Prostate gland (tissue), 2 donors: ENCODE data around the gene TAGLN. TPM values are rescaled to one million over a fixed set of nuclear protein-coding genes. Genes with fewer than 3 reads are reported as not detected.

Experiments
- DNase-seq: peaks from one replicate; pipeline ENCODE4 v3.0.0-alpha.2; 2019; ENCODE audit warnings: low spot score
- H3K27ac ChIP-seq, 2 donors: fragments of 200-600 bp; sonication (generic); 2 replicates each; pipeline ENCODE4 v1.5.1; 2017 to 2019
- H3K27me3 ChIP-seq: fragments of 200-600 bp; sonication (generic); replicated peaks from 2 replicates; pipeline ENCODE4 v1.5.1; 2019; ENCODE audit not compliant: insufficient read depth
- H3K36me3 ChIP-seq, 2 donors: fragments of 200-600 bp; sonication (generic); 1 replicate in 1 of 2; 2 replicates in 1 of 2; pipeline versions ENCODE4 v1.5.1 to v1.8.1; 2017 to 2019
- H3K4me1 ChIP-seq: fragments of 200-600 bp; sonication (generic); replicated peaks from 2 replicates; pipeline ENCODE4 v1.5.1; 2019
- H3K4me3 ChIP-seq, 2 donors: fragments of 200-600 bp; sonication (generic); 2 replicates each; pipeline ENCODE4 v1.5.1; 2017 to 2019
- H3K9me3 ChIP-seq: fragments of 200-600 bp; sonication (generic); 2 replicates; pipeline ENCODE4 v1.5.1; 2017
- POLR2A ChIP-seq: fragments of 450-650 bp; IDR thresholded peaks from one replicate; pipeline ENCODE4 v1.6.1; 2016; ENCODE audit warnings: antibody characterized with exemption, mild to moderate bottlenecking
- POLR2AphosphoS5 ChIP-seq: sonication (generic); formaldehyde crosslinking; IDR thresholded peaks from one replicate; pipeline ENCODE4 v1.6.1; 2017; ENCODE audit warnings: antibody characterized with exemption
- WGBS: methylation state at CpG from one replicate; pipeline ENCODE4 v1.1.5; 2018; 5-methylcytosine and 5-hydroxymethylcytosine counted together
- intact Hi-C: fragments of 100-400 bp; cut with DNase I; formaldehyde crosslinking; loops from one replicate; pipeline ENCODE4 v1.14.2; 2022
- total RNA-seq, 2 donors: library from RNA; depleted of rRNA; stranded (reverse); fragments of >200 nt; gene quantifications; one replicate each; pipeline ENCODE4 v1.1.0, GENCODE V29; 2016
- TF ChIP-seq, protein P1 (sequence below), 4 experiments: fragments of 200-600 bp in 2 of 4; fragments of 450-650 bp in 2 of 4; sonication (generic) in 2 of 4; IDR thresholded peaks; 1 replicate in 3 of 4; 2 replicates in 1 of 4; pipeline ENCODE4 v1.5.1; 2016 to 2019; ENCODE audit warnings: antibody characterized with exemption in 4 of 4, mild to moderate bottlenecking in 2 of 4, moderate library complexity in 2 of 4

Gene TAGLN
- total RNA-seq, 2 donors from 2014 or later, result 2,153 to 2,440 TPM

GRCh38 chr11:117251506-117251905 is 52.3 kb downstream of the TAGLN start:
- Histone ChIP-seq H3K36me3 (no peaks in the 10 kb centered on the region), H3K4me1 (no peaks in the 10 kb centered on the region), H3K27me3 (no peaks in the 10 kb centered on the region), H3K4me3 (no peak overlapping the region), H3K9me3 (no peaks in the 10 kb centered on the region), H3K27ac (no peak overlapping the region)
- WGBS, result 87% methylated on average over 10 of the region's 10 CpGs
- intact Hi-C loops, result no loop called here
- no peak for TF ChIP-seq POLR2A
- TF ChIP-seq, protein P1, sequence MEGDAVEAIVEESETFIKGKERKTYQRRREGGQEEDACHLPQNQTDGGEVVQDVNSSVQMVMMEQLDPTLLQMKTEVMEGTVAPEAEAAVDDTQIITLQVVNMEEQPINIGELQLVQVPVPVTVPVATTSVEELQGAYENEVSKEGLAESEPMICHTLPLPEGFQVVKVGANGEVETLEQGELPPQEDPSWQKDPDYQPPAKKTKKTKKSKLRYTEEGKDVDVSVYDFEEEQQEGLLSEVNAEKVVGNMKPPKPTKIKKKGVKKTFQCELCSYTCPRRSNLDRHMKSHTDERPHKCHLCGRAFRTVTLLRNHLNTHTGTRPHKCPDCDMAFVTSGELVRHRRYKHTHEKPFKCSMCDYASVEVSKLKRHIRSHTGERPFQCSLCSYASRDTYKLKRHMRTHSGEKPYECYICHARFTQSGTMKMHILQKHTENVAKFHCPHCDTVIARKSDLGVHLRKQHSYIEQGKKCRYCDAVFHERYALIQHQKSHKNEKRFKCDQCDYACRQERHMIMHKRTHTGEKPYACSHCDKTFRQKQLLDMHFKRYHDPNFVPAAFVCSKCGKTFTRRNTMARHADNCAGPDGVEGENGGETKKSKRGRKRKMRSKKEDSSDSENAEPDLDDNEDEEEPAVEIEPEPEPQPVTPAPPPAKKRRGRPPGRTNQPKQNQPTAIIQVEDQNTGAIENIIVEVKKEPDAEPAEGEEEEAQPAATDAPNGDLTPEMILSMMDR (IDR thresholded peaks at IDR 0.05), result no peak
- no peak for TF ChIP-seq POLR2AphosphoS5
- DNase-seq, result no peak

DNA sequence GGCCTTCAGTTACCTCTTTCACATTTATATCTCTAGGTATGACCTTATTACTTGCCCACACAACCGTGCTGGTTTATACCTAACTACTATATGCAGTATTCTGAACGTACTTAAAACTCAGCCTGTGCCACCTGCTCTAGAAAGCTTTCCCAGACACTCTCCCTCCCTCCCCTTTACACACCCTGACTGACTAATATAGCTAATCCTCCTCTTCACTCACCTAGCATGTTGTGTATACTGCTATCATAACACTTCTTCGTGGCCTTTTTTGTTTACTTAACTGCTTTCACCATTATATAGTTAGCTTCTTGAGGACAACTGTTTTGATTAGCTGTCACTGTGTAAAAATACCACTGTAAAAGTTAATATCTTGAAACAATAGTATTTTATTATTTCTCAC is 56.8 kb downstream of the TAGLN start:
- intact Hi-C loops, result no loop called here
- Histone ChIP-seq H3K27me3 (no peaks in the 10 kb centered on the region), H3K36me3 (no peaks in the 10 kb centered on the region), H3K4me3 (no peak overlapping the region), H3K4me1 (no peaks in the 10 kb centered on the region), H3K9me3 (no peaks in the 10 kb centered on the region), H3K27ac (no peak overlapping the region)
- no peak for DNase-seq
- 70% methylated on average over 3 of the region's 3 CpGs for WGBS
- no peak for TF ChIP-seq POLR2A
- TF ChIP-seq, protein P1 (IDR thresholded peaks at IDR 0.05), result no peak
- no peak for TF ChIP-seq POLR2AphosphoS5

DNA sequence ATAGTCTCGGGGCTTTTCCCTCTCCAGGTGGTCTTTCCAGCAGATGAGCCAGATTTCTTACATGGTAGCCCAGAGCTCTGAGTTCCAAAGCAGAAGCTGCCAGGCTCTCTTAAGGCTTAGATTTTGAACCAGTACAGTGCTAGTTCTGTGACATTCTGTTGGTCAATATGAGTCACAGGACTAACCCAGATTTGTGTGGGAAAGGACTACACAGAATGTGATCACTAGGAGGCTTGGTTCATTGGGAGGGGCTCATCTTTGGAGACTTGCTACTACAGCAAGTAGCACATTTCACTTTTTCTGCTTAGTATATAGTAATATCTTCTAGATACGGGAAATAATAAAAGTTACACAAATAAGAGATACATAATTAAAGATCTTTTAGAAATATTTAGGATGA is 57.4 kb downstream of the TAGLN start:
- Histone ChIP-seq H3K9me3 (no peaks in the 10 kb centered on the region), H3K27me3 (no peaks in the 10 kb centered on the region), H3K4me1 (no peaks in the 10 kb centered on the region), H3K27ac (no peak overlapping the region), H3K36me3 (peaks cover 0 to 5% of the 10 kb centered on the region in 2 donors), H3K4me3 (no peak overlapping the region)
- TF ChIP-seq POLR2A (no peak), POLR2AphosphoS5 (no peak)
- TF ChIP-seq, protein P1 (IDR thresholded peaks at IDR 0.05), result no peak
- no peak for DNase-seq
- intact Hi-C loops, result no loop called here
- WGBS, result 96% methylated on average over 2 of the region's 2 CpGs

Other genes starting within 250 kb of the TAGLN start
- 10 to 100 TPM; 26.2 to 77.6 TPM for gene SIK3, start 100.9 kb upstream of the TAGLN start, total RNA-seq
- 100 to 1,000 TPM in 1 of 2 donors, 10 to 100 TPM in 1; 72.5 to 126 TPM for gene PAFAH1B2, start 55.1 kb upstream of the TAGLN start, total RNA-seq
- 100 to 1,000 TPM in 1 of 2 donors, 10 to 100 TPM in 1; 69.5 to 144 TPM for gene SIDT2, start 20.6 kb upstream of the TAGLN start, total RNA-seq
- gene PCSK7, start 32.7 kb downstream of the TAGLN start, total RNA-seq, result 10 to 100 TPM; 38.5 to 45.7 TPM
- 10 to 100 TPM in 1 of 2 donors, 1 to 10 TPM in 1; 9.4 to 24.8 TPM for gene RNF214, start 33.3 kb downstream of the TAGLN start, total RNA-seq
- gene BACE1-AS, start 92.0 kb downstream of the TAGLN start, total RNA-seq, result 10 to 100 TPM in 1 of 2 donors, 1 to 10 TPM in 1; 4.8 to 19.1 TPM
- 10 to 100 TPM; 12.4 to 28.4 TPM for gene BACE1, start 116.9 kb downstream of the TAGLN start, total RNA-seq
- gene CEP164, start 128.5 kb downstream of the TAGLN start, total RNA-seq, result 10 to 100 TPM; 27.7 to 40.6 TPM